H1 (cell line): ENCODE data around the gene SLC6A6. TPM values are rescaled to one million over a fixed set of nuclear protein-coding genes. Genes with fewer than 3 reads are reported as not detected.

Experiments used
- CTCF ChIA-PET: fragments of 300-600 bp; sonication (Branson Sonifier 250); formaldehyde crosslinking; loops from one replicate; lab custom pipeline; 2021; ENCODE audit not compliant: partially characterized antibody; lab: Charles Lee
- POLR2A ChIA-PET: fragments of 300-600 bp; sonication (Branson Sonifier 250); formaldehyde crosslinking; loops from one replicate; lab custom pipeline; 2021; ENCODE audit warnings: inconsistent platforms; ENCODE audit not compliant: partially characterized antibody; lab: Charles Lee
- DNase-seq, 2 experiments: peaks; one replicate each; pipeline versions ENCODE4 v3.0.0 to v3.0.0-alpha.2; 2010 to 2022; ENCODE audit warnings: low spot score in 2 of 2, low read depth in 1 of 2, mixed read lengths in 1 of 2
- FAIRE-seq: peaks from 2 replicates; lab custom pipeline; 2011; peaks lifted over from hg19 to GRCh38; lab: Jason Lieb, UNC
- H2AFZ ChIP-seq: 2 replicates; pipeline ENCODE4 v1.8.1; 2012; ENCODE audit warnings: low read length, inconsistent platforms
- H2AK5ac ChIP-seq: 2 replicates; pipeline ENCODE4 v1.6.1; 2013; ENCODE audit warnings: low read depth, low read length
- H2BK120ac ChIP-seq: replicated peaks from 2 replicates; pipeline ENCODE3; 2013; ENCODE audit warnings: low read depth, low read length, inconsistent platforms
- H2BK12ac ChIP-seq: 2 replicates; pipeline ENCODE4 v1.6.1; 2013; ENCODE audit warnings: low read depth, low read length
- H2BK15ac ChIP-seq: 2 replicates; pipeline ENCODE4 v1.6.1; 2013; ENCODE audit warnings: low read length
- H2BK20ac ChIP-seq: 2 replicates; pipeline ENCODE4 v1.6.1; 2013; ENCODE audit warnings: low read length
- H2BK5ac ChIP-seq: 2 replicates; pipeline ENCODE4 v1.6.1; 2013; ENCODE audit warnings: low read depth, low read length
- H3K14ac ChIP-seq: 2 replicates; pipeline ENCODE4 v1.6.1; 2013; ENCODE audit warnings: inconsistent platforms; ENCODE audit not compliant: insufficient read length
- H3K18ac ChIP-seq: 2 replicates; pipeline ENCODE4 v1.6.1; 2013; ENCODE audit warnings: low read length; ENCODE audit errors: extremely low read depth
- H3K23ac ChIP-seq: 2 replicates; pipeline ENCODE4 v1.6.1; 2013; ENCODE audit warnings: inconsistent platforms; ENCODE audit not compliant: insufficient read length
- H3K23me2 ChIP-seq: 2 replicates; pipeline ENCODE4 v1.6.1; 2013; ENCODE audit warnings: low read depth, low read length
- H3K27ac ChIP-seq: 2 replicates; pipeline ENCODE4 v1.6.1; 2011; ENCODE audit warnings: low read depth, low read length, inconsistent platforms
- H3K27me3 ChIP-seq, 4 experiments: replicated peaks in 1 of 4; 1 replicate in 1 of 4; 2 replicates in 3 of 4; pipeline versions ENCODE4 v1.6.1 to v1.8.1; 2011 to 2013; ENCODE audit warnings: low read length in 3 of 4, mild to moderate bottlenecking in 3 of 4, inconsistent platforms in 2 of 4, mixed read lengths in 2 of 4, moderate library complexity in 1 of 4; ENCODE audit not compliant: control insufficient read depth in 3 of 4, insufficient read depth in 3 of 4; ENCODE audit errors: extremely low read depth in 1 of 4
- H3K36me3 ChIP-seq, 4 experiments: 2 replicates each; pipeline versions ENCODE4 v1.6.1 to v1.8.1; 2011 to 2013; ENCODE audit warnings: mild to moderate bottlenecking in 4 of 4, low read length in 3 of 4, moderate library complexity in 2 of 4, control low read depth in 1 of 4, inconsistent platforms in 1 of 4; ENCODE audit not compliant: insufficient read depth in 4 of 4, control insufficient read depth in 2 of 4
- H3K4ac ChIP-seq: replicated peaks from 2 replicates; pipeline ENCODE3; 2013; ENCODE audit warnings: low read length, low read depth, mixed read lengths, inconsistent platforms; ENCODE audit not compliant: insufficient read length
- H3K4me1 ChIP-seq, 4 experiments: replicated peaks in 1 of 4; 1 replicate in 1 of 4; 2 replicates in 3 of 4; pipeline versions ENCODE4 v1.6.1 to v1.8.1; 2011 to 2013; ENCODE audit warnings: low read length in 3 of 4, inconsistent platforms in 2 of 4, mixed read lengths in 1 of 4; ENCODE audit not compliant: insufficient read depth in 4 of 4, control insufficient read depth in 3 of 4
- H3K4me2 ChIP-seq, 2 experiments: 2 replicates each; pipeline versions ENCODE4 v1.6.1 to v1.8.1; 2011 to 2013; ENCODE audit warnings: low read depth in 2 of 2, low read length in 2 of 2, control low read depth in 1 of 2, inconsistent platforms in 1 of 2, mild to moderate bottlenecking in 1 of 2; ENCODE audit not compliant: insufficient read depth in 1 of 2
- H3K4me3 ChIP-seq, 4 experiments: fragments of 200-600, 300-600 bp in 1 of 4; sonication (generic), shearing (Covaris generic), sonication (Bioruptor Twin) in 1 of 4; 2 replicates each; pipeline versions ENCODE4 v1.5.1 to v1.8.1; 2011 to 2016; ENCODE audit warnings: low read length in 4 of 4, low read depth in 3 of 4, control low read depth in 2 of 4, inconsistent platforms in 2 of 4, mild to moderate bottlenecking in 2 of 4, mixed read lengths in 1 of 4, moderate library complexity in 1 of 4; ENCODE audit not compliant: insufficient read depth in 2 of 4; ENCODE audit errors: extremely low read depth in 1 of 4
- H3K56ac ChIP-seq: replicated peaks from 2 replicates; pipeline ENCODE3; 2013; ENCODE audit warnings: low read depth, mild to moderate bottlenecking, mixed read lengths, low read length, inconsistent platforms; ENCODE audit not compliant: insufficient read length
- H3K79me1 ChIP-seq: 2 replicates; pipeline ENCODE4 v1.6.1; 2013; ENCODE audit warnings: low read depth, low read length, control low read depth
- H3K79me2 ChIP-seq, 2 experiments: 2 replicates each; pipeline versions ENCODE4 v1.6.1 to v1.8.1; 2012 to 2013; ENCODE audit warnings: low read length in 2 of 2, mild to moderate bottlenecking in 2 of 2, inconsistent platforms in 1 of 2; ENCODE audit not compliant: insufficient read depth in 2 of 2, control insufficient read depth in 1 of 2
- H3K9ac ChIP-seq, 4 experiments: replicated peaks in 1 of 4; 1 replicate in 1 of 4; 2 replicates in 3 of 4; pipeline versions ENCODE4 v1.6.1 to v1.8.1; 2011 to 2013; ENCODE audit warnings: low read depth in 3 of 4, low read length in 3 of 4, control low read depth in 2 of 4, mild to moderate bottlenecking in 2 of 4, moderate library complexity in 2 of 4, inconsistent platforms in 1 of 4; ENCODE audit errors: extremely low read depth in 1 of 4
- H3K9me3 ChIP-seq, 2 experiments: 2 replicates each; pipeline versions ENCODE4 v1.6.1 to v1.8.1; 2012 to 2013; ENCODE audit warnings: mild to moderate bottlenecking in 2 of 2, moderate library complexity in 2 of 2, control low read depth in 1 of 2, inconsistent platforms in 1 of 2, low read depth in 1 of 2, low read length in 1 of 2, mixed read lengths in 1 of 2; ENCODE audit not compliant: insufficient read depth in 2 of 2
- H4K20me1 ChIP-seq, 2 experiments: replicated peaks in 1 of 2; 2 replicates each; pipeline versions ENCODE3 to v1.8.1; 2011 to 2013; ENCODE audit warnings: inconsistent platforms in 2 of 2, low read length in 2 of 2, mild to moderate bottlenecking in 1 of 2; ENCODE audit not compliant: insufficient read depth in 2 of 2, control insufficient read depth in 1 of 2
- H4K5ac ChIP-seq: 2 replicates; pipeline ENCODE4 v1.6.1; 2013; ENCODE audit warnings: low read length, low read depth, mixed read lengths, inconsistent platforms; ENCODE audit not compliant: insufficient read length
- H4K8ac ChIP-seq: 2 replicates; pipeline ENCODE4 v1.8.0; 2013; ENCODE audit warnings: mild to moderate bottlenecking, moderate library complexity, low read length, inconsistent platforms; ENCODE audit not compliant: insufficient read depth; ENCODE audit errors: extremely low read depth
- H4K91ac ChIP-seq: replicated peaks from 2 replicates; pipeline ENCODE3; 2013; ENCODE audit warnings: low read length, mixed read lengths, inconsistent platforms; ENCODE audit not compliant: insufficient read length
- BRCA1 ChIP-seq: IDR thresholded peaks from 2 replicates; pipeline ENCODE4 v1.6.1; 2012; ENCODE audit warnings: low read depth, low read length, improper control_type of control experiment
- CHD2 ChIP-seq: IDR thresholded peaks from 2 replicates; pipeline ENCODE4 v1.6.1; 2012; ENCODE audit warnings: low read length, improper control_type of control experiment
- KDM4A ChIP-seq: IDR thresholded peaks from one replicate; pipeline ENCODE4 v1.7.1; 2012; ENCODE audit warnings: low read depth, mild to moderate bottlenecking, moderate library complexity, low read length, inconsistent platforms; ENCODE audit not compliant: severe bottlenecking
- NRF1 ChIP-seq: IDR thresholded peaks from 2 replicates; pipeline ENCODE4 v1.6.1; 2011; ENCODE audit warnings: mild to moderate bottlenecking, low read depth, low read length, improper control_type of control experiment
- YY1 ChIP-seq: IDR thresholded peaks from 2 replicates; pipeline ENCODE4 v1.6.1; 2011; ENCODE audit warnings: low read depth, mild to moderate bottlenecking, low read length
- WGBS, 2 experiments: shearing (Covaris generic) in 1 of 2; methylation state at CpG; one replicate each; pipeline versions ENCODE4 v1.1.6 to v1.1.7; 2013 to 2015; ENCODE audit warnings: low lambda C conversion rate in 2 of 2, mixed read lengths in 2 of 2, inconsistent platforms in 1 of 2, low coverage in 1 of 2, missing lambda C conversion rate in 1 of 2; ENCODE audit not compliant: insufficient replicate concordance in 2 of 2, insufficient coverage in 1 of 2, insufficient read length in 1 of 2; ENCODE audit errors: extremely low coverage in 1 of 2, missing lambda C conversion rate in 1 of 2; 5-methylcytosine and 5-hydroxymethylcytosine counted together
- polyA plus RNA-seq, 7 experiments: library from polyadenylated mRNA; depleted of rRNA in 3 of 7; stranded (reverse) in 5 of 7; unstranded in 2 of 7; fragments of >200 nt in 5 of 7; fragments of 200-250 nt in 2 of 7; gene quantifications; 1 replicate in 5 of 7; 2 replicates in 1 of 7; 4 replicates in 1 of 7; pipeline versions ENCODE4 v1.2.1 to v1.2.3, GENCODE V29; 2011 to 2013; ENCODE audit warnings: missing spikeins in 2 of 7, mixed read lengths in 2 of 7
- total RNA-seq: library from RNA; stranded (reverse); fragmentation: NEBNext Ultra II Directional; extraction: Animal tissue kit (Norgen Biotek cat#: 25700); gene quantifications from 2 replicates; pipeline ENCODE4 v1.2.1, GENCODE V29; 2021

The SLC6A6 gene
- total and polyA plus RNA-seq, 2 of the 8 experiments (the other 6 are each of a cell fraction or from before 2014, with no cell fraction given), result 66.2 to 144 TPM

- ChIA-PET POLR2A (no interaction called here), CTCF (interaction anchor here (0.6 to 3.5 kb wide), 9 partner anchors 8 to 225 kb away, joined by 3 to 16 read pairs (median 4); no protein-coding TSS in a partner anchor)
- Histone ChIP-seq H3K36me3 (peaks cover 9 to 55% (median 42%) of the 10 kb centered on the region in 4 experiments), H3K27me3 (no peaks in the 10 kb centered on the region), H2AFZ (no peak overlapping the region), H2AK5ac (no peak overlapping the region), H3K79me2 (no peaks in the 10 kb centered on the region), H2BK5ac (no peak overlapping the region), H2BK12ac (no peak overlapping the region), H3K79me1 (no peaks in the 10 kb centered on the region), H3K27ac (no peak overlapping the region), H4K8ac (no peak overlapping the region; the same call in 1 of the 2 replicates), H4K20me1 (peaks cover 0 to 12% of the 10 kb centered on the region in 2 experiments), H3K4me3 (no peak overlapping the region), H2BK120ac (no peak overlapping the region), H4K91ac (no peak overlapping the region), H3K4ac (no peak overlapping the region), H3K9me3 (no peaks in the 10 kb centered on the region), H3K23ac (no peak overlapping the region), H4K5ac (no peak overlapping the region), H3K4me1 (peaks cover 0 to 8% (median 2%) of the 10 kb centered on the region in 4 experiments; a peak in 5 of 7 replicates), H2BK15ac (no peak overlapping the region), H3K18ac (no peak overlapping the region), H2BK20ac (no peak overlapping the region), H3K23me2 (no peaks in the 10 kb centered on the region; the same call in 1 of the 2 replicates), H3K14ac (no peak overlapping the region), H3K4me2 (no peak overlapping the region), H3K56ac (no peak overlapping the region), H3K9ac (no peak overlapping the region)
- DNase-seq, result no peak
- WGBS, 2 experiments, result 98% methylated on average over 17 of the region's 17 CpGs; no CpG with 5 or more reads in 1 of the 2 experiments
- FAIRE-seq, result no peak
- TF ChIP-seq BRCA1, result no peak
- no peak for TF ChIP-seq CHD2
- TF ChIP-seq KDM4A, result no peak
- no peak for TF ChIP-seq NRF1
- no peak for TF ChIP-seq YY1
Observed at GRCh38 chr3:14484741-14485140, 82.3 kb downstream of the SLC6A6 start.
